Calu3 (cell line): ENCODE data around the gene CYS1. TPM values are rescaled to one million over a fixed set of nuclear protein-coding genes. Genes with fewer than 3 reads are reported as not detected.

Experiments
- BruUV-seq: library from RNA; stranded (reverse); fragments of 400-500 nt; replicated peaks from 2 replicates; lab custom pipeline; 2021; lab: Mats Ljungman, UMichigan
- CTCF ChIA-PET: fragments of 300-600 bp; sonication (Branson Sonifier 250); formaldehyde crosslinking; loops from one replicate; lab custom pipeline; 2022; ENCODE audit warnings: antibody characterized with exemption; lab: Charles Lee
- DNase-seq: peaks from one replicate; pipeline ENCODE4 v3.0.0; 2022
- H3K27ac Mint-ChIP-seq: one replicate; pipeline ENCODE4 v1.8.0; 2022; ENCODE audit warnings: mixed read lengths; ENCODE audit not compliant: unreplicated experiment
- H3K27me3 Mint-ChIP-seq: one replicate; pipeline ENCODE4 v1.8.0; 2022; ENCODE audit warnings: mixed read lengths; ENCODE audit not compliant: unreplicated experiment
- H3K36me3 Mint-ChIP-seq: one replicate; pipeline ENCODE4 v1.8.0; 2022; ENCODE audit warnings: mild to moderate bottlenecking, moderate library complexity, mixed read lengths; ENCODE audit not compliant: insufficient read depth, unreplicated experiment
- H3K4me1 Mint-ChIP-seq: one replicate; pipeline ENCODE4 v1.8.0; 2022; ENCODE audit warnings: mild to moderate bottlenecking, low read depth, mixed read lengths; ENCODE audit not compliant: unreplicated experiment
- H3K4me3 Mint-ChIP-seq: one replicate; pipeline ENCODE4 v1.8.0; 2022; ENCODE audit warnings: mild to moderate bottlenecking, low read depth, moderate library complexity, mixed read lengths; ENCODE audit not compliant: unreplicated experiment
- H3K9me3 Mint-ChIP-seq: one replicate; pipeline ENCODE4 v1.8.0; 2022; ENCODE audit warnings: low read depth, mixed read lengths; ENCODE audit not compliant: unreplicated experiment
- intact Hi-C: fragments of 100-400 bp; cut with micrococcal nuclease; formaldehyde crosslinking; loops from one replicate; pipeline ENCODE4 v1.10.0; 2022; ENCODE audit not compliant: unreplicated experiment
- total RNA-seq: library from RNA; stranded (reverse); gene quantifications from 2 replicates; pipeline ENCODE4 v1.2.3, GENCODE V29; 2022
- TF ChIP-seq, protein P1 (sequence below): fragments of 200-600 bp; IDR thresholded peaks from one replicate; pipeline ENCODE4 v1.8.0; 2022; ENCODE audit warnings: antibody characterized with exemption; ENCODE audit not compliant: unreplicated experiment

The CYS1 gene
- total RNA-seq, 1 experiment from 2014 or later: 4.8 TPM

DNA sequence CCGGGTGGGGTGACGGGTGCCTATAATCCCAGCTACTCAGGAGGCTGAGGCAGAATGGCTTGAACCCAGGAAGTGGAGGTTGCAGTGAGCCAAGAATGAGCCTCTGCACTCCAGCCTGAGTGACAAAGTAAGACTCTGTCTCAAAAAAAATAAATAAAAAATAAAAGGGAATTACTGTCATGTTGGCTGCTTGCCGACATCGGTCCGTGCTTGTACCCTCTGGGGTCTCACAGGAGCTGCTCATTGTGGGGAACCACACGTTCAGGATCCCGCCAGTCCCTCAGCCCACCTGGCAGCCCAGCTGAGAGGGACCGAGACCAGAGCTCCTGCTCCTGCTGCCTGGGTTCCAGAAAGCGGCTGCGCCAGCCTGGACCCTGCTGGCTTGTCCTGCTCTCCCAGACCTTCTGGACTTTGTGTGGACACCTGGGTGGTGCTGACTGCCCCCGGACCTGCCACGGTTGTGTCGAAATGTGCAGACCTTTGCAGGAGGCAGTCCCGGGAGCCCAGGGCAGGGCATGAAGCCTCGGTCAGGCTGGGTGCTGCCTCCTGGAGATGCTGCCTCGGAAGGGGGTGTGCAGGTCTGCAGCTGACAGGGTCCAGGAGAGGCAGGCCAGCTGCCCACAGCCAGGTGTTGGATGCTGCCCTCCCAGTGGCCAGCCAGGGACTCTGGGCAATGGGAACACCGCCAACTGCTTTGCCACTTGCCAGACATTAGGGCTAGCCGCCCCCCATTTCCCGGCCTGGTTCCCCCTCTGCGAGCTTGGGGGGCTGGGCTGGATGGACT is 20.5 kb downstream of the CYS1 start:
- Mint-ChIP-seq H3K4me1 (peaks cover 10% of the 10 kb centered on the region), H3K9me3 (no peaks in the 10 kb centered on the region), H3K27me3 (no peaks in the 10 kb centered on the region), H3K4me3 (no peak overlapping the region), H3K36me3 (peaks cover 19% of the 10 kb centered on the region), H3K27ac (no peak overlapping the region)
- intact Hi-C loops: no loop called here
- CTCF ChIA-PET: no interaction called here
- TF ChIP-seq, protein P1, sequence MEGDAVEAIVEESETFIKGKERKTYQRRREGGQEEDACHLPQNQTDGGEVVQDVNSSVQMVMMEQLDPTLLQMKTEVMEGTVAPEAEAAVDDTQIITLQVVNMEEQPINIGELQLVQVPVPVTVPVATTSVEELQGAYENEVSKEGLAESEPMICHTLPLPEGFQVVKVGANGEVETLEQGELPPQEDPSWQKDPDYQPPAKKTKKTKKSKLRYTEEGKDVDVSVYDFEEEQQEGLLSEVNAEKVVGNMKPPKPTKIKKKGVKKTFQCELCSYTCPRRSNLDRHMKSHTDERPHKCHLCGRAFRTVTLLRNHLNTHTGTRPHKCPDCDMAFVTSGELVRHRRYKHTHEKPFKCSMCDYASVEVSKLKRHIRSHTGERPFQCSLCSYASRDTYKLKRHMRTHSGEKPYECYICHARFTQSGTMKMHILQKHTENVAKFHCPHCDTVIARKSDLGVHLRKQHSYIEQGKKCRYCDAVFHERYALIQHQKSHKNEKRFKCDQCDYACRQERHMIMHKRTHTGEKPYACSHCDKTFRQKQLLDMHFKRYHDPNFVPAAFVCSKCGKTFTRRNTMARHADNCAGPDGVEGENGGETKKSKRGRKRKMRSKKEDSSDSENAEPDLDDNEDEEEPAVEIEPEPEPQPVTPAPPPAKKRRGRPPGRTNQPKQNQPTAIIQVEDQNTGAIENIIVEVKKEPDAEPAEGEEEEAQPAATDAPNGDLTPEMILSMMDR: no peak
- BruUV-seq: no TSS peak
- DNase-seq: no peak

DNA sequence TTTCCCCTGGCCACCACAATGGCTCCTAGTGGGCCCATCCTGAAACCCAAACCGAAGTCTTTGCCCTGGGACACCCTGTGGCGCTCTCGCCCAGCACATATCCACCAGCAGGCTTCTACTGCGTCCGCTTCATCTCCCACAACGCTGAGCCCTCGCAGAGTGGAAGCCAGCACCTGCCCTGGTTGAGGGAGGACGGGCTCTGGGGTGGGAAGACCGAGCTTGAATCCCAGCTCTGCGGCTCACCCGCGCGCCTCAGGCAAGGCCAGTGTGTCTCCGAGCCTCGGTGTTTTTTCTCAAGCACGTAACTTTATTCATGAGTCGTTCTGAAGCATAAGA is 21.2 kb downstream of the CYS1 start:
- Mint-ChIP-seq H3K27ac (no peak overlapping the region), H3K4me3 (no peak overlapping the region), H3K27me3 (no peaks in the 10 kb centered on the region), H3K4me1 (peaks cover 10% of the 10 kb centered on the region), H3K36me3 (peaks cover 19% of the 10 kb centered on the region), H3K9me3 (no peaks in the 10 kb centered on the region)
- no peak for DNase-seq
- intact Hi-C loops: no loop called here
- CTCF ChIA-PET: no interaction called here
- TF ChIP-seq, protein P1: no peak
- no TSS peak for BruUV-seq

DNA sequence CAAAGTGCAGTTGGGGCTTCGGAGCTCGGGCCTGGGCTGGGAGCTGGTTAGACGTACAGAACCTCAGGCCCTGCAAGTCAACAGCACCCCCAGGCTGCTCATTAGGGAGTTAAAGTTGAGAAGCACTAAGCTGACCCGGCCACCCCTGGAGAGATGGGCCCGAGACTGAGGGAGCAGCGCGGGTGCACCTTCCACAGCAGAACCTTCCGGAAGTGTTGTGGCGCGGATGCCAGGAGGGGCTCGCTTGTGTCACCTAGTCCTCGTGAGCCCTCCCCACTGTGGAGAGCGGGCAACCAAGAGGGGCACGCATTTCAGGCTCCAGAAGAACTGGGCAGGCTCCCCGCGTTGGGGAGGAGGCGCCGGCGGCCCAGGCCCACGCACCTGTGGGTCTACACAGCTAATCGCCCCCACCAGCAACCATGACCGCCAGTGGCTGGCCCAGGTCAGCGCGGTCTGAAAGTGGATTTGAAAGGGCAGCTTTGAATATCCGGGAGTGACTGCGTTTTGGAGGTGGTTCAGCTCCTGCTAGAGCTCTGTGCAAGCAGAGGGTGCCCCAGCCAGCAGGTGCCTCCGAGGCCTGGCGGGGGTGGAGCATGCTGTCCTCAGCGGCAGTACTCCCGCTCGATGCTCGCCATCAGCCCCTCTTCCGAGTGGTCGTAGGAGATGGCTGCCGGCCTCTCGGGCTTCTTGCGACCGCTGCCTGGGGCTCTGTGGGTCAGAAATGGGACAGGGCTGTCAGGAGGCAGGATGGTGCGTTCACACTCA is 21.8 kb downstream of the CYS1 start:
- H3K36me3 Mint-ChIP-seq: peaks cover 19% of the 10 kb centered on the region
- peaks cover 10% of the 10 kb centered on the region for H3K4me1 Mint-ChIP-seq
- intact Hi-C loops: no loop called here

More for the DNA sequence above, 21.8 kb downstream of the CYS1 start:
- H3K9me3 Mint-ChIP-seq: no peaks in the 10 kb centered on the region
- no peak overlapping the region for H3K4me3 Mint-ChIP-seq
- no peaks in the 10 kb centered on the region for H3K27me3 Mint-ChIP-seq
- no peak for DNase-seq
- no peak overlapping the region for H3K27ac Mint-ChIP-seq
- CTCF ChIA-PET: interaction anchor here (1.7 kb wide), 1 partner anchor 27 kb away, joined by 5 read pairs; no protein-coding TSS in a partner anchor
- TF ChIP-seq, protein P1: no peak
- BruUV-seq: no TSS peak
